GM18909 (cell line): ENCODE results near the gene KXD1.
"Not testable (repeated sequence)": the region's sequence is repeated elsewhere in the genome, so short reads cannot be mapped to it uniquely, and the experiment has no call there.

ENCODE experiments used
- ATAC-seq: cut with Tn5 transposase; IDR thresholded peaks from one replicate; pipeline ENCODE4 v1.9.1; 2021; ENCODE audit warnings: mild to moderate bottlenecking; ENCODE audit not compliant: unreplicated experiment, poor library complexity

KXD1 gene

DNA sequence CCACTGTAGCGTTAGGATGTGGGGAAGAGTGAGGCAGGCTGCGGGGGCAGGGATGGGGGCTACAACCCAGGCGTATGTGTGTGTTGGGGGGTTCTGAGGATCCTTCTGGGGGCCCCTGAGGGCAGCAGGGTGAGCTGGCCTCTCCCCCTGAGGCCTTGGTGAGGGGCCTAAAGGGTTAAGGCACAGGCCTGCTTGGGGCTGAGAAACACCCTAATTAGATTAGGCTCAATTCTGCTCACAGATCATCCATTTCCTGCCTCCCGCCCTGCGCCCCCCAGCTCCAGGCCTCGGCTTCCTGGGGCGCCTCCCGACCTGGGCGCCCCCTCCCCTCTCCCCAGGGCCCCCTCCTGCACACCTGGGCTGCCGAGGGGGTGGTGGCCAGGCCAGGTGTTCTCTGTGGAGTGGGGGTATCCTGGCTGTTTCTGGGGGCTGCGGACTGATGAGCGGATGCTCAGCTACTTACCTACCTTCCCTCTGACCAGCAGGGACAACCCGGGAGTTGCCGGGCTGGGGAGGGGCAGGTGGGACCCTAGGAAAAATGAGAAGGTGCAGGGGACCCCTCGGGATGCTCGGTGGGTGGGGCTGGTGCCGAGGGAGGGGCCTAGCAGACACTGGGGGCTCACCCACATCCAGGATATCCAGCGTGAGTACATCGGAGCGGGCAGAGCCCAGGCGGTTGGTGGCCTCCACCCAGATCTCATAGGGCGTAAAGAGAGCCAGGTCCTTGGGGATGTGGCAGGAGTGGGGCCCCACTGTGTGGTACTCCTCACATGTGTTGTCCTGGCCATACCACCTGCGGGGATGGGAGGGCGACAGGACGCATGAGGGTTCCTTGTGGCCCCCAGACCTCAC, 40.4 kb downstream of the KXD1 start:
- no peak for ATAC-seq

- no peak for ATAC-seq
Measured at GRCh38 chr19:18599485-18599884, 41.8 kb downstream of the KXD1 start.

DNA sequence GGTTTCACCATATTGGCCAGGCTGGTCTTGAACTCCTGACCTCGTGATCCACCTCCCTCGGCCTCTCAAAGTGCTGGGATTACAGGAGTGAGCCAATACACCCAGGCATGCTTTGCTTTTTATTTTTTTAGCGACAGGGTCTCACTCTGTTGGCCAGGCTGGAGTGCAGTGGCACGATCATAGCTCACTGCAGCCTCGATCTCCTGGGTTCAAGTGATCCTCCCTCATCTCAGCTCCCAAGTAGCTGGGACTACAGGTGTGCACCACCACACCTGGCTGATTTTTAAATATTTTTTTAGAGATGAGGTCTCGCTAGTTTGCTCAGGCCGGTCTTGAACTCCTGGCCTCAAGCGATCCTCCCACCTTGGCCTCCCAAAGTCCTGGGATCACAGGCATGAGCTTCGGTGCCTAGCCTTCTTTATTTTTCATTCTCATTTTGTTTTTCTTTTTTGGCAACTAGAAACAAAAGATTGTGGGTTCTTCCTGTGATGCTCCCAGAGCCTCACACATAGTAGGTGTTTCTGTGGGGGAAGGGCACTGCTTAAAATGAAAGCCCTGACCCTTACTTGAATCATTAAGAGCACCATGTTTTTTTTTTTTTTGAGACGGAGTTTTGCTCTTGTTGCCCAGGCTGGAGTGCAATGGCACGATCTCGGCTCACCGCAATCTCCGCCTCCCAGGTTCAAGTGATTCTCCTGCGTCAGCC, 43.2 kb downstream of the KXD1 start:
- not testable (repeated sequence) for ATAC-seq

DNA sequence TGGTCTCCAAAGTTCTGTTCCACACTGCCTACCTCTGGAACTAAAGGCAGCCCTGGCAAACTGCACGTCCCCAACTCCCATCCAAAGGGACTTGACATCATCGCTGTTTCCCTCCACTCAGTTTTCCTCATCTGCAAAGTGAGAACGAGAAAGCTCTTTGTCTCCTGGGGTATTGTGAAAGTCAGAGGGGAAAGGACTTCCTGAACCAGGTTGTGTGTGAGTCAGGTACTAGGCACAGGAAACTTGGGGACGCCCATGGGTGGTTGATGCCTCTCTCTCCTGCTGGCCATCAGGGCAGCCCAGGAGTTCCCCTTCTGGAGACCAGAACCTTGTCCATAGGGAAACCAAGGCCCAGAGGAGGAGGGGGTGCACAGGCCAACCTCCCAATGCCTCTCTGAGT, 44.2 kb downstream of the KXD1 start:
- no peak for ATAC-seq

GRCh38 chr19:18603255-18603957, 45.7 kb downstream of the KXD1 start:
- ATAC-seq = no peak

DNA sequence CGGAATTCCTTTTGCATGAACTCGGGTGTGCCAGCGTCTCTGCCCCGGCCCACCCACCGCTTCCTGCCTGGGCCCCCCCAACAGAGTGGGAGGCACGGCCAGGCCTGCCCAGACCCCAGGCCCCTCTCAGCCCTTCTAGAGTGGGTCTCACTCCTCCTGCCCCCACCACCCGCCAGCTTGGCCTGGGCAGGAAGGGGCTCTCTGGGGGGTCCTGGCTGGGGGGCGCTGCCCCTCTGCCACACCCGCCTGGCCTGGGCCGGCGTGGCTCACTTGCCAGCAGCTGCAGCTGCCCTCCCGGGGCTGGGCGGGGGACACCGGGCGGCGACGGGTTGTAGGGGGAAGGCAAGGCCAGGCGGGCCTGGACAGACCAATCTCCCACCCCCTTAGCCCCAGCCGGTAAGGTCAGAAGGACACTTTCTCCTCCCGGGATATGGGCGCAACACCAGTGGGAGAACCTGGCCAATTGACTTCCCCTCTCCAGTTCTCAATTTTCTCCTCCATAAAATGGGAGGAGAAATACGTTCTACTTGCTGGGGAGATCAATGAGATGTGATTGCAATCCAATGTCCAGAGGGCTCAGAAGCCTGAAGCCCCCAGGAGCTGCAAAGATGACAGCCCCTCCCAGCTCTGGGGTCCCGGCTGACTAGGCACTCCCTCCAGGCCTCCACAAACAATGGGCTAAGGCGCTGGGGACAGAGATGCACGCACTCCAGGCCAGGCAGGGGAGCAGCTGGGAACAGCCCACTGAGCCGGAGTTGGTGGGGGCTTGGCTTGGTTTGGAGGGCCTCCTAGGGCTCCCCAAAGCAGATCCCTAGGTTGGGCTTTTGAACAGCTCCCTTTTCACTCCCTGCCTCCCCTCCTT, 46.5 kb downstream of the KXD1 start:
- ATAC-seq = no peak

GRCh38 chr19:18604820-18605159, 47.1 kb downstream of the KXD1 start:
- ATAC-seq = no peak

DNA sequence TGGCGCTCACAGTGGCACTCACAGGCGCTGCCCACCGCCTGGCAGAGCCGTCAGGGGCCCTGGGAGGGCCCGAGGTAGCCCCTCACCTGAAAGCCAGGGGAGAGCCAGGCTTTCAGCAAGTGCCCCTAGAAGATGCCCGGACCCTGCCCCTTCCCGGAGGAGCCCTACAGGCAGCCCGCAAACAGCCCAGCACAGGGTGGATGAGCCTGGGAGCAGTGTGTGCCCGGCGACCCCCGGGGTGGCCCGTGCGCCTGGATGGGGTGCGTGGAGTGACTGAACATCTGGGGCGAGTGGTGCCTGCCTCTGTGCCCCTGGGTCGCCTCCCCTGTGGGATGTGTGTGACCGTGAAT, 47.5 kb downstream of the KXD1 start:
- ATAC-seq = no peak

GRCh38 chr19:18605546-18606280, 48.0 kb downstream of the KXD1 start:
- ATAC-seq = no peak

DNA sequence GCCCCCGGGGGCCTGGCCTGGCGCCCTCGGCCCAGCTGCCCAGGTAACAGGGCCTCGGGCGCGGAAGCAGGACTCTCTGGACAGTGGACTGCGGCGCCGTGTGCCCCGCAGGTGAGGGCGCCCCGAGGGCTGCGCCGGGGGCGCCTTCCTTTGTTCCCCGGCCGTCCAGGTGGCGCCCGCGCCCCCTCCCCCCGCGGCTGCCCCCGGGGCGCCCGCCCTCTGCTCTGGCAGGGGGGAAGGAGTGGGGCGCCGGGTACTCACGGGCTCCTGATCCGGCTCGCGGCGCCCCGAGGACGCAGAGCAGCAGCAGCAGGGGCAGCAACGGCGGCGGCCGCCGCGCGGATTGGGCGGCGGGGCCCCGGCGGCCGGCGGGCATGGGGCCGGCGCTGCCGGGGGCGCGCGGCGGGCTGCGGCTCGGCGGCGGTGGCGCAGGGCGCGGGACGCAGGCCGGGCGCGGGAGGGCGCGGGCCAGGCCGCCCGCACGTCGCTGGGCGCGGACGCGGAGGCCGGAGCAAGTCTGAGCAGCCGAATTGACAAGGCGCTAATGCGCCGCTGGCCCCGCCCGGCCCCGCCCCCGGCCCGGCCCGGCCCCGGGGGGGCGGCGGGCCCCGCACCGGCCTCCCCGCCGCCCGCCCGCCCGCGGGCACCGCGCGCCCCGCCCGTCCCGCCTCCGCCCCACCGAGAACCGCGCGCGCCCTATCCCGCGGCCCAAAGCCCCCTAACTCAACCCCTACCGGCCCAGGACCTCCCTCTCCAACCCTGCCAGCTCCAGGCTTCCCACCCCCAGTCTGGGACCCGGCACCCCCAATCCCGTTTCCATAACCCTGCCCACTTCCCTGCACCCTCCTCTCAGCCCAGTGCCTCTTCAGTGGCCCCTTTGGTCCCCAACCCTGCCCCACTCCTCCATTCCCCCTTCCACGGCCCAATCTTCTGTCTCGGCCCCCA, 48.9 kb downstream of the KXD1 start, which contains the start of gene CRLF1:
CRLF1 (minus strand) TSS at position 519 of the 945 bp plus-strand sequence; CDS start at position 376, 143 bp downstream.
- no peak for ATAC-seq

DNA sequence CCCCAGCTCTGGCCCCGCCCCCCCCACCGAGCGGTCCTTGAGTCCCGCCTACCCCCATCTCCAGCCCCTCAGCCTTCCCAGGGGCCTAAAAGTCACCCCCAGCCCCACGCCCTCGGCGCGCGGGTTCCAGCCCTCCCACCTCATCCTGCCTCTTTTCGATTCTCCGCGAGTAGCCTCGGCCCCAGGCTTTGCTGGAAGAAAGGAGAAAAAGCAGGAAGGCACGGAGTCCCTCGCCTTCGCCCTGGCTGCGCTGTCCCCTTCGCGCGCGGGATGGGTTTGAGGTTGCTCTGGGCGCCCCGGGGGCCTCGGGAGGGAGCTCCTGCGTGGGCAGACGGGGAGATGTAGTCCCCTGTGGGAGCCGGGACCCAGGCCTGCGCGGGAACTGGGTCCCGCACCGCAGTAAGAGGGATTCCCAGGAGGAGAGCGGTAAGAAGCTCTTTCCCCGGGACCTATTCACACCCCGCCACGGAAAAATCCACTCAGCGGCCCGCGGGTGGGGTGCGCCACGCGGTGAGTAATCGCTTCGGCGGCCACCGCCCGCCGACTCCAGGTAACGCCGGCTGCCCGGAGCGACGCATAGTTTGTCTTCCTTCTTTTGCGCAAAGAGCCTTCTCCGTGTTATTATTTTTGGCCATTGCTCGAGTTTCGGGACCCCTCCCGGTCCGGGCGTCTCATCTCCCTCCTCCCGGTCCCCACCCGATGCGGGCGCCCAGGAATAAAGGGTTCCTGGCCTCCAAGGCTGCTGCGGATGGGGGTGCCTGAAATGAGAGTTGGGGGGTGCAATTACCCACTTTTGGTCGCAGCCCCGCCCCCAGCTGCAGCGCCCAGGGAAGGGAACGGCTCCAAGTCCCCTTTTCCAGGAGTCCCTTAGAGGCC, 49.8 kb downstream of the KXD1 start:
- ATAC-seq = no peak

DNA sequence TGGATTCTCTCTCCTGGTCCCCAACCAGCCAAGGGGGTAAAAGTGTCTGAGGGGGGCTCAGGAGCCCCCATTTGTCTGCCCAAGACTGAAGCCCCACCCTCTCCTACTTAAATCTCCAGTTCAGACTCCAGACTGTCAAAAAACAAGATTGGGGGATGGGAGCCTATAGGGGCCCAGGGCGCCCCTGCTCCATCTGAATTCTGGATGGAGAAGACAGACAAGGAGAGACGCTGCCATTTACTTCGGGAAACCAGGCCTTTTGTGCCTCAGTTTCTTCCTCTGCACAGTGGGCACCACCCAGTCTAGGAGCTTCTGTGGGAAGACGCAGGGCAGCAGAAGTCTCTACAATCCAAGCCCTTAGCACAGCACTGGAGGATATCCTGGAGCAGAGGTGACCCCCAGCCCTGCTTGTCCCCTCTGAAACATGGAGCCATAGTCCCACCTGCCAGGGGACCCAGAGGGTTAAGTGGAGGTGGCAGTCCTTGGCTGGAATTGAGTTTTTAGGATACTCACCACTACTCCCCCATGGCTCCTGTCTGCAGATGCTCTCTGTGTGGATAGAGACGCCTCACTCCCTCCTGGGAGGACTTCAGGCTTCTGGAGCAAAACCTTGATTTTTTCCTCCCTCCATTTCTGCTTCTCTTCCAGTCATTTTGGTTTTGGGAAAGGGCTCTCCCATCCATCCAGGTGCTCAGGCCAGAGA, 50.6 kb downstream of the KXD1 start:
- no peak for ATAC-seq

GRCh38 chr19:18608805-18609716, 51.4 kb downstream of the KXD1 start:
- ATAC-seq = no peak

DNA sequence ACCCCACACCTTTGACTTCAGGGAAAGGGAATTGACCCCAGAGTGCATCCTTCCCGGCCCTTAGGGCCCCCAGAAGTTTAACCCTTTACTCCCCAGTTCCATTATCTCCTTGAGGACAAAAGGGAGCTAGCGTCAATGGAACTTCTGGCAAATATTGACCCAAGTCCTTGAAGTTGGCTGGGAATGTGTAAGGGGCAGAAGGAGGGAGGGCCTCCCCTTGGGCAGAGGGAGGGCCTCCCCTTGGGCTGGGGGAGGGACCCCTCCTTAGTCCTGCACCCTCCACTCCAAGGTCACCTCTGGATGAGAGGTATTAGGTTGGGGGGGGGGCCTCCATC, 52.0 kb downstream of the KXD1 start:
- no peak for ATAC-seq

DNA sequence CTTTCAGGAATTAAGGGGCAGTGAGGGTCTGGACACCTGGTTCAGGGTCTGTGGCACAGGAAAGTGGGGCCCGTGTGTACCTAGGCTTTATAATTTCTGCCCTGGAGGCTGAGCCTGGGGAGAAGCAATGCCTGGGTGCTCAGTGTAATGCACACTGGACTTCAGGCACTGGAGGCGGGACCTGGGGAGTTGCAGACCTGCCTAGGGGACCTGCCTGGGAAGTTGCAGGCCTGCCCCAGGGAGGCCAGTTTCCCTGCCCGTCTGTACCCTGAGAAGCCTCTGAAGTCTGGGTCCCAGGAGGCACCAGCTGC, 52.5 kb downstream of the KXD1 start:
- no peak for ATAC-seq

- ATAC-seq = no peak
Measured at GRCh38 chr19:18610556-18611326, 53.1 kb downstream of the KXD1 start.
